ENCODE measurements around the gene C5orf15.
A peak's percentile ranks its signal among the peaks of the same experiment; 100 is the strongest.

The C5orf15 gene

DNA sequence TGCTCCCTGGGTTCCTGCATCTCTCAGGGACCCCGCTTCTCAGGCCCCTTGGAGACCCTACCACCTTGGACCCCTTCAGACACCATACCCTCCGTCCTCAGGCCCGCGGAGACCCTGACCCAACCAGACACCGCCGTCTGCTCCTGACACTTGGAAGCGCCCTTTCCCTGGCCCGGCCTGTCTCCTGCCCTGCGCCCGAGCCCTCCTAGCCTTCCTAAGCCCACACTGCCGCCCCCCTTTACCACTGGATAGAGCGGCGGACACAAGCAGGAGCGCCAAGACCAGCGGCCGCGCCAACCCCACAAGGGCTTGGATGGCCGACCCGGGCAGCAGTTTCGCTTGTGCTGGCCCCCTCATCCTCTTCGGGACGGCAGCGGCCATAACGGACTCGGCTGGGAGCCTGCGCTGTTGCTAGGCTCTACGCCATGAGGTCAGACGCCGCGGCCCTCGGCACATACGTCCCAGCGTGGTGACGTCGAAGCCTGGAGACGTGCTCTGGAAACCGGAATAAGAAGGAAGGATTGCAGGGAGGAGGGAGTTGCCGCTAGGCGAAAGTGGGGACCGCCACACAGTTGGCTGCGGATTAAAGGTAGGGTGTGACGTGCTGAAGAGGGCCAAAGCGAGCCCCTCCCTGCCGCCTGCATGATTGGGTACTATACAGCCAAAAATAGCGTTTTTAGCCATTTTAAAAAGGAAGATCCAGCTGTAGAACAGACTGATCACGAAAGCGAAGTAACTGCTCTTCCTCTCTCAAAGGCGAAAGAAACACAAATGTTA lies at the start of gene C5orf15:
C5orf15 (minus strand) TSS at position 422 of the 777 bp plus-strand sequence; CDS start at position 381, 41 bp downstream.
- DNase-seq (ENCODE audit: low read depth), result peak; percentile 99
- H3K9ac ChIP-seq (ENCODE audit: low read length), result peak within 1 kb of the TSS; percentile 99
- peak within 1 kb of the TSS; percentile 97 for H3K4me3 ChIP-seq (ENCODE audit: low read length)
- H3K36me3 ChIP-seq (ENCODE audit: control insufficient read depth, insufficient read depth, low read length, severe bottlenecking), result peaks cover 30% of the 10 kb centered on the region
- H3K9me3 ChIP-seq (ENCODE audit: control insufficient read depth, low read length), result peaks cover 3% of the 10 kb centered on the region
- peaks cover 44% of the 10 kb centered on the region for H3K4me1 ChIP-seq (ENCODE audit: control insufficient read depth, insufficient read depth, low read length)
- no peaks in the 10 kb centered on the region for H3K27me3 ChIP-seq (replicated peaks; ENCODE audit: control insufficient read depth, insufficient read depth, low read length)

DNA sequence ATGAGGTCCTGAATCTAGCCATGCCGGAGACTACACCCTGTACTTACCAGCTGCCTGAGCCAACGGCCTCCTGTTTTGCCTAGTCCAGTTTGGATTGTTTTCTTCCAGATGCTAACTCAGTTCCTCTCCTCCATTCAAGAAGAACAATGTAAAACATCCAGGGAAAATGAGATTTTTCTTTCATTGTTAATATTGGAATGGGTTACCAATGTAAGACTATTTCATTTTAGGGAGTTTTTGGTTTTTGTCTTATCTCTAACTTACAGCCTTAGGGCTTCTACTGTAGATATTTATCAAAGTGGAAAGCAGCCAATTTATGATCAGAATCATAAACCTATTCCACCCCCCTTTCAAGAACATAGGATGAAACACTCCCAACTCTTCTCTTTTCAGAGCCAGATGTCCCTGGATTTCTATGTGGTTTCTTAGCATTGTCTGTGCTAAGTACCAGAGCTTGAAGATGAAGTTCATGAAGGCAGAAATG lies 39.9 kb upstream of the C5orf15 start:
- H3K27me3 ChIP-seq (replicated peaks; ENCODE audit: control insufficient read depth, insufficient read depth, low read length), result no peaks in the 10 kb centered on the region
- no peak overlapping the region for H3K4me3 ChIP-seq (ENCODE audit: low read length)
- peaks cover 18% of the 10 kb centered on the region for H3K4me1 ChIP-seq (ENCODE audit: control insufficient read depth, insufficient read depth, low read length)
- H3K9ac ChIP-seq (ENCODE audit: low read length), result no peak overlapping the region
- H3K36me3 ChIP-seq (ENCODE audit: control insufficient read depth, insufficient read depth, low read length, severe bottlenecking), result no peaks in the 10 kb centered on the region
- no peaks in the 10 kb centered on the region for H3K9me3 ChIP-seq (ENCODE audit: control insufficient read depth, low read length)
- DNase-seq (ENCODE audit: low read depth), result no peak

- no peak for DNase-seq (ENCODE audit: low read depth)
- Histone ChIP-seq H3K9me3 (ENCODE audit: control insufficient read depth, low read length) (no peaks in the 10 kb centered on the region), H3K9ac (ENCODE audit: low read length) (no peak overlapping the region), H3K36me3 (ENCODE audit: control insufficient read depth, insufficient read depth, low read length, severe bottlenecking) (no peaks in the 10 kb centered on the region), H3K4me1 (ENCODE audit: control insufficient read depth, insufficient read depth, low read length) (peaks cover 24% of the 10 kb centered on the region), H3K27me3 (replicated peaks; ENCODE audit: control insufficient read depth, insufficient read depth, low read length) (no peaks in the 10 kb centered on the region), H3K4me3 (ENCODE audit: low read length) (no peak overlapping the region)
Measured at GRCh38 chr5:134007581-134008265, 39.3 kb upstream of the C5orf15 start.

- Histone ChIP-seq H3K9ac (ENCODE audit: low read length) (peak overlapping the region; percentile 92), H3K9me3 (ENCODE audit: control insufficient read depth, low read length) (no peaks in the 10 kb centered on the region), H3K4me1 (ENCODE audit: control insufficient read depth, insufficient read depth, low read length) (peaks cover 32% of the 10 kb centered on the region), H3K36me3 (ENCODE audit: control insufficient read depth, insufficient read depth, low read length, severe bottlenecking) (peaks cover 10% of the 10 kb centered on the region), H3K27me3 (replicated peaks; ENCODE audit: control insufficient read depth, insufficient read depth, low read length) (no peaks in the 10 kb centered on the region), H3K4me3 (ENCODE audit: low read length) (peak overlapping the region; percentile 88)
- no peak for DNase-seq (ENCODE audit: low read depth)
Measured at GRCh38 chr5:134006115-134006514, 37.7 kb upstream of the C5orf15 start.

DNA sequence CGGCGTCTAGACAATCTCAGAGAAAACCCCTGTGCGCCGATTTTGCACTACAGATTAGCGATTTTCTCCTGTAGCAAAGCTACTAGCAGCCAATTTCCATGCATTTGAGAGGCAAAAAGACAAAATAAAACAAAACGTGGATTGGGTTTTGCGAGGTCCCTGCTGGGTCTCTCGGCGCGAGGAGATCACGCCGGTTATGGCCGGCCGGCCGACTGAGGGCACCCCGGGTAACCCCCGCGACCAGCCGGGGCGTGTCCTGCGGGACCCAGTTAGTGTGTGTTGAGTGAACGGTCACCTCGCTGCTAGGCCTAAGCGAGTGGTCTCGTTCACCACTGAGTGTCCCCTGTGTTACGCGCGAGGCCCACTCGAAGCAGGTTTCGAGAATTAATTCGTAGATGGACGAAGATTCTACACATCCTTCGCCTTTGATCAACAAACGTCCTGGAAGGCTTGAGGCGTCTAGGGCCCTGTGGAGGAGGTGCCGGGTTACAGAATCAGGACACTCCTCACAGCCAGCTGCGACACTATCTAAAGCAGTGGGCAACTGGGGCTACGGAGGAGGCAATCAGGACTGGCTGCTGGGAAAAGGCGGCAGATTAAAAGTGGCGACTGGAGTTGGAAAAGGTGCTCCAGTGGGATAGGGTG lies 37.1 kb upstream of the C5orf15 start:
- no peak for DNase-seq (ENCODE audit: low read depth)
- Histone ChIP-seq H3K9ac (ENCODE audit: low read length) (peak overlapping the region; percentile 92), H3K27me3 (replicated peaks; ENCODE audit: control insufficient read depth, insufficient read depth, low read length) (no peaks in the 10 kb centered on the region), H3K36me3 (ENCODE audit: control insufficient read depth, insufficient read depth, low read length, severe bottlenecking) (peaks cover 16% of the 10 kb centered on the region), H3K9me3 (ENCODE audit: control insufficient read depth, low read length) (no peaks in the 10 kb centered on the region), H3K4me1 (ENCODE audit: control insufficient read depth, insufficient read depth, low read length) (peaks cover 33% of the 10 kb centered on the region), H3K4me3 (ENCODE audit: low read length) (peak overlapping the region; percentile 88)

- DNase-seq (ENCODE audit: low read depth), result peak; percentile 94
- peak within 1 kb of the TSS; percentile 92 for H3K9ac ChIP-seq (ENCODE audit: low read length)
Measured at GRCh38 chr5:134004626-134005416, 36.4 kb upstream of the C5orf15 start, which contains the start of gene VDAC1. Gene VDAC1, minus strand, starts transcription at chr5:134004975. Its CDS starts 11,963 bp downstream, at chr5:133993012.

GRCh38 chr5:134003817-134004625 lies 35.6 kb upstream of the C5orf15 start:
- no peaks in the 10 kb centered on the region for H3K27me3 ChIP-seq (replicated peaks; ENCODE audit: control insufficient read depth, insufficient read depth, low read length)
- no peaks in the 10 kb centered on the region for H3K9me3 ChIP-seq (ENCODE audit: control insufficient read depth, low read length)
- H3K4me1 ChIP-seq (ENCODE audit: control insufficient read depth, insufficient read depth, low read length), result peaks cover 48% of the 10 kb centered on the region
- H3K9ac ChIP-seq (ENCODE audit: low read length), result peak overlapping the region; percentile 92
- peak overlapping the region; percentile 88 for H3K4me3 ChIP-seq (ENCODE audit: low read length)
- H3K36me3 ChIP-seq (ENCODE audit: control insufficient read depth, insufficient read depth, low read length, severe bottlenecking), result peaks cover 18% of the 10 kb centered on the region
- DNase-seq (ENCODE audit: low read depth), result peak; percentile 80

More at GRCh38 chr5:134004626-134005416, 36.4 kb upstream of the C5orf15 start, which contains the start of gene VDAC1:
- Histone ChIP-seq H3K4me3 (ENCODE audit: low read length) (peak within 1 kb of the TSS; percentile 88), H3K4me1 (ENCODE audit: control insufficient read depth, insufficient read depth, low read length) (peaks cover 40% of the 10 kb centered on the region), H3K27me3 (replicated peaks; ENCODE audit: control insufficient read depth, insufficient read depth, low read length) (no peaks in the 10 kb centered on the region), H3K36me3 (ENCODE audit: control insufficient read depth, insufficient read depth, low read length, severe bottlenecking) (peaks cover 18% of the 10 kb centered on the region), H3K9me3 (ENCODE audit: control insufficient read depth, low read length) (no peaks in the 10 kb centered on the region)

DNA sequence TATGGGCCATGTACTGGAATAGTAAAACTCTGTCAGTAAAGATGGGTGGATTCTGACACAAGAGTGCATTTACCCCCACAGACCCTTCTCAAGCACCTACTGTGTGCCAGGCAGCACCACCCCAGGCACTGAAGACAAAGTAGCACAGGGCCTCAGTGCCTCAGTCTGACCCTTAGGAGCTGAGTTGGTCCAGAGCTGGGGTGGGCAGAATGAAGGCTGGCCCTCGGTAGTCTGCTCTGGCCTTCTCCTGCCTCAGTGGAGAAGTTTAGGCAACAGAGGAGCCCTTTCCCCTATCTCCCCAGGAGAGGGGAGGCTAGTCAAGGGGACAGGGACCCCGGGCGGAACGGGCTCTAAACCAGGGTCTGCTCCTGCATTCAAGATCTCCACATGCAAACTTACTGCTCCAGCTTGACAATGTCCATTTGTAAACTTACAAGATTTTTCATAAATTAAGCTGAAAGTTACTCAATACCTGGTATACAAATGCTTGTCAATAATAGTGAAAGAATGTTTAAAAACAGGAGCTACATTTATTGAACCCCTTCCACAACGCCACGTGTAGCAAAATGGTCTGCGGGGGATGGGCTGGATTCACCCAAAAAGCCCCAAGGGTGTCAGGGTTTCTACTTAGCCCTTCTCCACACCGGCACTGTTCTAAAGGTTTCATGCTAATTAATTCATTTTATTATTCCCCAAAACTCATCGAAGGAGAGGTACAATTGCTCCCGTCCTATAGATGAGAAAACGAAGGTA lies 34.8 kb upstream of the C5orf15 start:
- Histone ChIP-seq H3K27me3 (replicated peaks; ENCODE audit: control insufficient read depth, insufficient read depth, low read length) (no peaks in the 10 kb centered on the region), H3K36me3 (ENCODE audit: control insufficient read depth, insufficient read depth, low read length, severe bottlenecking) (peaks cover 18% of the 10 kb centered on the region), H3K9ac (ENCODE audit: low read length) (peak overlapping the region; percentile 92), H3K9me3 (ENCODE audit: control insufficient read depth, low read length) (no peaks in the 10 kb centered on the region), H3K4me3 (ENCODE audit: low read length) (peak overlapping the region; percentile 88), H3K4me1 (ENCODE audit: control insufficient read depth, insufficient read depth, low read length) (peaks cover 48% of the 10 kb centered on the region)
- peak; percentile 48 for DNase-seq (ENCODE audit: low read depth)

DNA sequence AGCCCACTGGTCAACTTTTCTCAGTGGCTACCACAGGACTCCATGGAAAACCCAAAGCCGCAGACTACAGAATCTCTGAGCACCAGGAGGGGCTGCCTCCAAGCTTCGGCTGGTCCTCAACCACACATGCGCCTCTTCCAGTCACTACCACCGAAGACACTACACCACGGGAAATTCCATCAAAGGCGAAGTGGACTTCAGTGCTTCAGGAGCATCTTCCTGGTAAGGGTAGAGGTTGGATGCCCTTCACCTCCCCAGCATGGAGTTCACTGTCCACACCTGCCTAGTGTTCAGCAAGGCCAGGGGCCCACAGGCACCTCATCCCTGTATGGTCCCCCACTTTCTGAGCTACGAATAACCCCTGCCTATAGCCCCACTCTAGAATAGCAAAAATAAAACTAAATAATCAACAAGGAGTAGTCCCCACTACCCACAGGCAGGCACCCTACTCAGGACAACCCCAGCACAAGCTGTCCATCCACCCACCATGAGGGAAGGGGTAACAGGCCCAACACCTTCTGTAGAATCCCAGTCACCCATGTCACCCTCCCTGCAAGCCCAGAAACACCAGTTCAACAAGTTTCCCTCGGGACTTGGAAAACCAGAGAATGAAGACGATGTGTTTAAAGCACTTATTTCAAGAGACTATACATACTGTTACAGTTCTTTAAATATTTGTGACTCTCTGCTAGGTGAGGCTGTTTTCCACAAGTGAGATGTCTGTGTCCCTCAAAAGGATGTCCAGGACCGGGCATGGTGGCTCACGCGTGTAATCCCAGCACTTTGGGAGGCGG lies 33.7 kb upstream of the C5orf15 start:
- Histone ChIP-seq H3K9me3 (ENCODE audit: control insufficient read depth, low read length) (no peaks in the 10 kb centered on the region), H3K9ac (ENCODE audit: low read length) (peak overlapping the region; percentile 92), H3K27me3 (replicated peaks; ENCODE audit: control insufficient read depth, insufficient read depth, low read length) (no peaks in the 10 kb centered on the region), H3K4me3 (ENCODE audit: low read length) (peak overlapping the region; percentile 88), H3K4me1 (ENCODE audit: control insufficient read depth, insufficient read depth, low read length) (peaks cover 44% of the 10 kb centered on the region), H3K36me3 (ENCODE audit: control insufficient read depth, insufficient read depth, low read length, severe bottlenecking) (peaks cover 18% of the 10 kb centered on the region)
- DNase-seq (ENCODE audit: low read depth), result no peak
